ENCODE data around the gene MDC1. TPM values are rescaled to one million over a fixed set of nuclear protein-coding genes. Genes with fewer than 3 reads are reported as not detected.
A peak's percentile ranks its signal among the peaks of the same experiment; 100 is the strongest.

The MDC1 gene
- total and polyA plus RNA-seq, 10 donors = 7.8 to 47.7 (median 22.1) TPM

GRCh38 chr6:30743099-30744053 lies 26.3 kb upstream of the MDC1 start:
- Histone ChIP-seq H3K27me3 (replicated peaks in 1 of 7) (no peaks in the 10 kb centered on the region), H3K9me3 (no peaks in the 10 kb centered on the region), H3K36me3 (peaks cover 5 to 33% (median 28%) of the 10 kb centered on the region in 6 donors), H3K4me3 (peak overlapping the region; percentile 74 to 94 (median 87)), H3K27ac (peak overlapping the region; percentile 89 to 98 (median 94)), H3K4me1 (peaks cover 21 to 91% (median 59%) of the 10 kb centered on the region in 6 donors)
- WGBS, 5 donors = 7 to 12% (median 9%) methylated on average over 54 to 55 of the region's 55 CpGs
- peak; percentile 86 for DNase-seq
- peak in 1 of 3 donors; percentile 34 for TF ChIP-seq POLR2A (IDR thresholded peaks at IDR 0.05)
- TF ChIP-seq POLR2AphosphoS5 (IDR thresholded peaks at IDR 0.05) = no peak
- peak in 1 of 11 experiments; percentile 2 for TF ChIP-seq CTCF (IDR thresholded peaks at IDR 0.05 in 8 of 11, conservative IDR thresholded peaks at IDR 0.05 in 3 of 11)
- intact Hi-C loops (cut with DNase I; ENCODE audit: low total_unique reads) = loop anchor here (5.0 to 10.0 kb wide), 2 partner anchors 79 to 341 kb away; no protein-coding TSS in a partner anchor

GRCh38 chr6:30742316-30743098 lies 25.4 kb upstream of the MDC1 start, which contains the start of gene FLOT1:
FLOT1 (minus strand) TSS chr6:30742687; CDS start chr6:30742189, 498 bp downstream.
- peak; percentile 99 for DNase-seq
- WGBS, 5 donors = 0 to 2% (median 0%) methylated on average over 24 to 66 of the region's 66 CpGs
- H3K9me3 ChIP-seq = no peaks in the 10 kb centered on the region
- H3K4me3 ChIP-seq = peak within 1 kb of the TSS; percentile 74 to 94 (median 87)
- intact Hi-C loops (cut with DNase I; ENCODE audit: low total_unique reads) = loop anchor here (5.0 to 10.0 kb wide), 2 partner anchors 80 to 342 kb away; no protein-coding TSS in a partner anchor
- H3K27ac ChIP-seq = peak within 1 kb of the TSS; percentile 89 to 98 (median 94)
- peaks cover 5 to 41% (median 32%) of the 10 kb centered on the region in 6 donors for H3K36me3 ChIP-seq
- H3K4me1 ChIP-seq = peaks cover 26 to 91% (median 68%) of the 10 kb centered on the region in 6 donors
- peak in 3 of 11 experiments; percentile 23 to 49 (median 26) for TF ChIP-seq CTCF (IDR thresholded peaks at IDR 0.05 in 8 of 11, conservative IDR thresholded peaks at IDR 0.05 in 3 of 11)
- TF ChIP-seq POLR2AphosphoS5 (IDR thresholded peaks at IDR 0.05) = peak; percentile 88 to 96 (median 90)
- peak in 1 of 3 donors; percentile 28 for TF ChIP-seq POLR2A (IDR thresholded peaks at IDR 0.05)
- H3K27me3 ChIP-seq (replicated peaks in 1 of 7) = no peaks in the 10 kb centered on the region

- Histone ChIP-seq H3K9me3 (no peaks in the 10 kb centered on the region), H3K27ac (peak overlapping the region; percentile 89 to 98 (median 94)), H3K4me1 (peaks cover 32 to 91% (median 74%) of the 10 kb centered on the region in 6 donors), H3K27me3 (replicated peaks in 1 of 7) (no peaks in the 10 kb centered on the region), H3K4me3 (peak overlapping the region; percentile 74 to 94 (median 87)), H3K36me3 (peaks cover 5 to 48% (median 33%) of the 10 kb centered on the region in 6 donors)
- intact Hi-C loops (cut with DNase I; ENCODE audit: low total_unique reads) = loop anchor here (5.0 to 10.0 kb wide), 2 partner anchors 80 to 343 kb away; no protein-coding TSS in a partner anchor
- peak; percentile 80 for DNase-seq
- peak in 1 of 11 experiments; percentile 6 for TF ChIP-seq CTCF (IDR thresholded peaks at IDR 0.05 in 8 of 11, conservative IDR thresholded peaks at IDR 0.05 in 3 of 11)
- no peak for TF ChIP-seq POLR2A (IDR thresholded peaks at IDR 0.05)
- TF ChIP-seq POLR2AphosphoS5 (IDR thresholded peaks at IDR 0.05) = no peak
- WGBS, 5 donors = 8 to 21% (median 11%) methylated on average over 8 to 13 of the region's 13 CpGs
Observed at GRCh38 chr6:30741789-30742315, 24.8 kb upstream of the MDC1 start.

Data from spleen (tissue), 11 donors.